H9 (cell line): ENCODE data around the gene MRTFA. TPM values are rescaled to one million over a fixed set of nuclear protein-coding genes. Genes with fewer than 3 reads are reported as not detected.

ENCODE experiments used
- DNase-seq: peaks from one replicate; pipeline ENCODE4 v3.0.0-alpha.2; 2017
- H2AFZ ChIP-seq: one replicate; pipeline ENCODE4 v1.6.1; 2013; ENCODE audit warnings: mild to moderate bottlenecking, low read length, control low read depth, moderate library complexity
- H2AK5ac ChIP-seq: 2 replicates; pipeline ENCODE4 v1.6.1; 2013; ENCODE audit warnings: low read length, control low read depth, mixed read lengths; ENCODE audit not compliant: insufficient read length
- H2BK120ac ChIP-seq: one replicate; pipeline ENCODE4 v1.6.1; 2013; ENCODE audit warnings: low read depth, mild to moderate bottlenecking, low read length, control low read depth, inconsistent platforms; ENCODE audit not compliant: poor library complexity, severe bottlenecking
- H2BK12ac ChIP-seq: 2 replicates; pipeline ENCODE4 v1.6.1; 2013; ENCODE audit warnings: low read length, control low read depth, mixed read lengths, low read depth; ENCODE audit not compliant: insufficient read length
- H2BK15ac ChIP-seq: 2 replicates; pipeline ENCODE4 v1.6.1; 2013; ENCODE audit warnings: low read depth, low read length, control low read depth
- H2BK20ac ChIP-seq: one replicate; pipeline ENCODE4 v1.6.1; 2013; ENCODE audit warnings: low read depth, mild to moderate bottlenecking, low read length, control low read depth, inconsistent platforms; ENCODE audit not compliant: poor library complexity, severe bottlenecking
- H2BK5ac ChIP-seq: 2 replicates; pipeline ENCODE4 v1.6.1; 2013; ENCODE audit warnings: low read length, control low read depth, mixed read lengths; ENCODE audit not compliant: insufficient read length
- H3K14ac ChIP-seq: 2 replicates; pipeline ENCODE4 v1.6.1; 2013; ENCODE audit warnings: low read length, control low read depth; ENCODE audit not compliant: insufficient read depth
- H3K18ac ChIP-seq: 2 replicates; pipeline ENCODE4 v1.6.1; 2013; ENCODE audit warnings: low read depth, mild to moderate bottlenecking, mixed read lengths, low read length, control low read depth; ENCODE audit not compliant: insufficient read length
- H3K23ac ChIP-seq: 2 replicates; pipeline ENCODE4 v1.6.1; 2013; ENCODE audit warnings: low read length, control low read depth, mixed read lengths, low read depth; ENCODE audit not compliant: insufficient read length
- H3K23me2 ChIP-seq: 2 replicates; pipeline ENCODE4 v1.6.1; 2013; ENCODE audit warnings: low read depth, mild to moderate bottlenecking, mixed read lengths, low read length, control low read depth; ENCODE audit not compliant: insufficient read length, poor library complexity, severe bottlenecking
- H3K27ac ChIP-seq: 2 replicates; pipeline ENCODE4 v1.5.1; 2013; ENCODE audit warnings: low read length, control low read depth, mixed read lengths, low read depth; ENCODE audit not compliant: insufficient read length
- H3K27me3 ChIP-seq: 2 replicates; pipeline ENCODE4 v1.6.1; 2013; ENCODE audit warnings: low read length, control low read depth, inconsistent platforms; ENCODE audit not compliant: insufficient read depth
- H3K4ac ChIP-seq: 2 replicates; pipeline ENCODE4 v1.6.1; 2013; ENCODE audit warnings: low read depth, mild to moderate bottlenecking, control low read depth, inconsistent platforms, low read length, moderate library complexity
- H3K4me1 ChIP-seq: 2 replicates; pipeline ENCODE4 v1.6.1; 2013; ENCODE audit warnings: low read length, control low read depth, inconsistent platforms; ENCODE audit not compliant: insufficient read depth
- H3K4me2 ChIP-seq: 2 replicates; pipeline ENCODE4 v1.6.1; 2013; ENCODE audit warnings: low read length, control low read depth, mixed read lengths; ENCODE audit not compliant: insufficient read length, insufficient read depth
- H3K56ac ChIP-seq: 2 replicates; pipeline ENCODE4 v1.6.1; 2013; ENCODE audit warnings: low read depth, mild to moderate bottlenecking, mixed read lengths, low read length, control low read depth; ENCODE audit not compliant: insufficient read length
- H3K79me1 ChIP-seq: 2 replicates; pipeline ENCODE4 v1.6.1; 2013; ENCODE audit warnings: low read depth, mild to moderate bottlenecking, moderate library complexity, low read length, control low read depth, inconsistent platforms; ENCODE audit not compliant: insufficient read depth, poor library complexity, severe bottlenecking
- H3K79me2 ChIP-seq: 2 replicates; pipeline ENCODE4 v1.6.1; 2013; ENCODE audit warnings: low read length, control low read depth, inconsistent platforms; ENCODE audit not compliant: insufficient read depth
- H3K9ac ChIP-seq: 2 replicates; pipeline ENCODE4 v1.6.1; 2013; ENCODE audit warnings: low read length, control low read depth, mixed read lengths; ENCODE audit not compliant: insufficient read length; ENCODE audit errors: extremely low read depth
- H3K9me3 ChIP-seq: one replicate; pipeline ENCODE4 v1.6.1; 2013; ENCODE audit warnings: low read depth, low read length, inconsistent platforms; ENCODE audit not compliant: control insufficient read depth
- H3T11ph ChIP-seq: one replicate; pipeline ENCODE4 v1.6.1; 2013; ENCODE audit warnings: mild to moderate bottlenecking, low read length, control low read depth, inconsistent platforms
- H4K20me1 ChIP-seq: one replicate; pipeline ENCODE4 v1.6.1; 2013; ENCODE audit not compliant: control insufficient read depth, insufficient read length, insufficient read depth
- H4K5ac ChIP-seq: 2 replicates; pipeline ENCODE4 v1.6.1; 2013; ENCODE audit warnings: low read depth, mild to moderate bottlenecking, mixed read lengths, low read length, control low read depth; ENCODE audit not compliant: insufficient read length
- H4K8ac ChIP-seq: replicated peaks from 2 replicates; pipeline ENCODE4 v1.6.1; 2013; ENCODE audit warnings: low read length, control low read depth, mixed read lengths, low read depth; ENCODE audit not compliant: insufficient read length
- H4K91ac ChIP-seq: 2 replicates; pipeline ENCODE4 v1.6.1; 2013; ENCODE audit warnings: low read depth, mild to moderate bottlenecking, moderate library complexity, mixed read lengths, low read length, control low read depth; ENCODE audit not compliant: insufficient read length
- H3K27ac Mint-ChIP-seq, 3 experiments: 2 replicates in 2 of 3; 3 replicates in 1 of 3; pipeline ENCODE4 v1.8.0; 2020 to 2021; ENCODE audit warnings: mixed read lengths in 3 of 3, mild to moderate bottlenecking in 1 of 3, moderate library complexity in 1 of 3
- H3K27me3 Mint-ChIP-seq: 2 replicates; pipeline ENCODE4 v1.8.0; 2021; ENCODE audit warnings: low read depth, mild to moderate bottlenecking, moderate library complexity, mixed read lengths
- H3K36me3 Mint-ChIP-seq, 3 experiments: 2 replicates in 2 of 3; 3 replicates in 1 of 3; pipeline ENCODE4 v1.8.0; 2020 to 2021; ENCODE audit warnings: low read depth in 3 of 3, mixed read lengths in 3 of 3; ENCODE audit not compliant: insufficient read depth in 1 of 3
- H3K4me1 Mint-ChIP-seq, 2 experiments: 2 replicates each; pipeline ENCODE4 v1.8.0; 2020; ENCODE audit warnings: mixed read lengths in 2 of 2
- H3K4me3 Mint-ChIP-seq, 2 experiments: 2 replicates in 1 of 2; 3 replicates in 1 of 2; pipeline ENCODE4 v1.8.0; 2020 to 2021; ENCODE audit warnings: mild to moderate bottlenecking in 2 of 2, mixed read lengths in 2 of 2, moderate library complexity in 1 of 2
- H3K9me3 Mint-ChIP-seq, 2 experiments: 2 replicates in 1 of 2; 3 replicates in 1 of 2; pipeline ENCODE4 v1.8.0; 2020; ENCODE audit warnings: mild to moderate bottlenecking in 2 of 2, mixed read lengths in 2 of 2, moderate library complexity in 1 of 2
- WGBS: extraction: QIAGEN DNeasy Blood & Tissue Kit; methylation state at CpG from one replicate; pipeline ENCODE4 v1.1.7; 2013; ENCODE audit warnings: missing lambda C conversion rate, low lambda C conversion rate, mixed read lengths; ENCODE audit not compliant: insufficient read length; ENCODE audit errors: extremely low coverage; 5-methylcytosine and 5-hydroxymethylcytosine counted together
- total RNA-seq: library from RNA; stranded (reverse); gene quantifications from 2 replicates; pipeline ENCODE4 v1.2.1, GENCODE V29; 2021
- TF ChIP-seq, protein P1 (sequence below): fragments of 200-600 bp; sonication (generic); conservative IDR thresholded peaks from 3 replicates; pipeline ENCODE4 v1.8.0; 2021; ENCODE audit warnings: antibody characterized with exemption, mild to moderate bottlenecking

Gene MRTFA
- total RNA-seq, 1 experiment from 2014 or later = 38.1 TPM

DNA sequence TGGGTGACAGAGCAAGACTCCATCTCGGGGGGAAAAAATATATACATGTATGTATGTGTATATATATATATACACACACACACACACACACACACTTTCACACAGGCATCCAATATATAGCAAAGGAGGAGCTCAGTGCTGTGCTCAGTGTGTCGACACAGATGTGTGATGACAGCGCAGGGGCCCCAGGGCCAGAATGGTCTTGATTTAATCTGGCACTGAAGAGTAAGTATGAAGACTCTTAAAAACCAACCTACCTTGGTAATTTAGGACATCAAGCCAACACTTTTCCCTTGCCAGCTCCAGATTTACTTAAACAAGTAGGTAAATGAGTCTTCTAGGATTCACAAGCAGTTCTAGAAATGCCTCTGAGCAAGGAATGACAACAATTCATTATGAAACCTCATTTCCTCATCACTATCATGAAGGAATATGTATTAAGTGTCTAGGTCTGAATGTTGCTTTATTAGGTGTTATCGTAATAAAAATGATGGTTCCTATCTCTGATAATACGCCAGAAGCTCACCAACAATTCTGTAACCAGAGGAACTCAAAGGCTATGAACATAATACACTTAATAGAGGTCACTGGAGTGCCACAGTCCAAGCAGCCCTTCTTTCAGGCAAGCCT lies 194.6 kb downstream of the MRTFA start:
- Mint-ChIP-seq H3K4me1 (peaks cover 6 to 12% of the 10 kb centered on the region in 2 experiments; a peak in 2 of 4 replicates), H3K4me3 (no peak overlapping the region), H3K27me3 (no peaks in the 10 kb centered on the region), H3K27ac (no peak overlapping the region), H3K36me3 (peaks cover 5 to 11% (median 6%) of the 10 kb centered on the region in 3 experiments), H3K9me3 (peaks cover 3 to 7% of the 10 kb centered on the region in 2 experiments; a peak in 4 of 5 replicates)
- H4K91ac ChIP-seq = no peak overlapping the region
- H3K9me3 ChIP-seq = no peaks in the 10 kb centered on the region
- H4K20me1 ChIP-seq = no peaks in the 10 kb centered on the region
- H3K79me2 ChIP-seq = no peaks in the 10 kb centered on the region
- no peak overlapping the region for H3K14ac ChIP-seq
- H3K4me2 ChIP-seq = no peak overlapping the region
- H2BK12ac ChIP-seq = no peak overlapping the region
- no peak overlapping the region for H4K5ac ChIP-seq
- no peak overlapping the region for H2BK120ac ChIP-seq
- H3K18ac ChIP-seq = no peak overlapping the region
- no peak overlapping the region for H2AFZ ChIP-seq
- no peak overlapping the region for H3T11ph ChIP-seq
- H2BK5ac ChIP-seq = no peak overlapping the region
- H3K23ac ChIP-seq = no peak overlapping the region
- H3K9ac ChIP-seq = no peak overlapping the region
- H3K27ac ChIP-seq = no peak overlapping the region
- no peaks in the 10 kb centered on the region for H3K4me1 ChIP-seq
- H3K23me2 ChIP-seq = no peaks in the 10 kb centered on the region
- DNase-seq = no peak
- no peak overlapping the region for H4K8ac ChIP-seq
- no peak overlapping the region for H2BK15ac ChIP-seq
- H2AK5ac ChIP-seq = no peak overlapping the region
- TF ChIP-seq, protein P1, sequence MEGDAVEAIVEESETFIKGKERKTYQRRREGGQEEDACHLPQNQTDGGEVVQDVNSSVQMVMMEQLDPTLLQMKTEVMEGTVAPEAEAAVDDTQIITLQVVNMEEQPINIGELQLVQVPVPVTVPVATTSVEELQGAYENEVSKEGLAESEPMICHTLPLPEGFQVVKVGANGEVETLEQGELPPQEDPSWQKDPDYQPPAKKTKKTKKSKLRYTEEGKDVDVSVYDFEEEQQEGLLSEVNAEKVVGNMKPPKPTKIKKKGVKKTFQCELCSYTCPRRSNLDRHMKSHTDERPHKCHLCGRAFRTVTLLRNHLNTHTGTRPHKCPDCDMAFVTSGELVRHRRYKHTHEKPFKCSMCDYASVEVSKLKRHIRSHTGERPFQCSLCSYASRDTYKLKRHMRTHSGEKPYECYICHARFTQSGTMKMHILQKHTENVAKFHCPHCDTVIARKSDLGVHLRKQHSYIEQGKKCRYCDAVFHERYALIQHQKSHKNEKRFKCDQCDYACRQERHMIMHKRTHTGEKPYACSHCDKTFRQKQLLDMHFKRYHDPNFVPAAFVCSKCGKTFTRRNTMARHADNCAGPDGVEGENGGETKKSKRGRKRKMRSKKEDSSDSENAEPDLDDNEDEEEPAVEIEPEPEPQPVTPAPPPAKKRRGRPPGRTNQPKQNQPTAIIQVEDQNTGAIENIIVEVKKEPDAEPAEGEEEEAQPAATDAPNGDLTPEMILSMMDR = no peak
- no peak overlapping the region for H3K56ac ChIP-seq
- WGBS = no CpG with 5 or more reads among the region's 5 CpGs
- peaks cover 7% of the 10 kb centered on the region for H3K79me1 ChIP-seq
- no peak overlapping the region for H2BK20ac ChIP-seq
- no peaks in the 10 kb centered on the region for H3K27me3 ChIP-seq
- H3K4ac ChIP-seq = no peak overlapping the region
